GM06990 (cell line): ENCODE data around the gene EIF5.

ENCODE experiments used
- DNase-seq: peaks from one replicate; pipeline ENCODE4 v3.0.0-alpha.2; 2011; ENCODE audit not compliant: insufficient read length; ENCODE audit errors: extremely low read depth
- H3K27me3 ChIP-seq: replicated peaks from 2 replicates; pipeline ENCODE4 v1.6.0; 2011; ENCODE audit warnings: low read length; ENCODE audit not compliant: control insufficient read depth, insufficient read depth
- H3K36me3 ChIP-seq: 2 replicates; pipeline ENCODE4 v1.5.1; 2011; ENCODE audit warnings: low read length; ENCODE audit not compliant: control insufficient read depth, insufficient read depth
- H3K4me3 ChIP-seq: replicated peaks from 2 replicates; pipeline ENCODE4 v1.5.1; 2011; ENCODE audit warnings: low read depth, mild to moderate bottlenecking, control low read depth, low read length
- TF ChIP-seq, protein P1 (sequence below): IDR thresholded peaks from 2 replicates; pipeline ENCODE4 v1.5.1; 2011; ENCODE audit warnings: low read length, control low read depth, mild to moderate bottlenecking, inconsistent platforms; ENCODE audit not compliant: insufficient read depth, poor library complexity, severe bottlenecking

Gene EIF5

DNA sequence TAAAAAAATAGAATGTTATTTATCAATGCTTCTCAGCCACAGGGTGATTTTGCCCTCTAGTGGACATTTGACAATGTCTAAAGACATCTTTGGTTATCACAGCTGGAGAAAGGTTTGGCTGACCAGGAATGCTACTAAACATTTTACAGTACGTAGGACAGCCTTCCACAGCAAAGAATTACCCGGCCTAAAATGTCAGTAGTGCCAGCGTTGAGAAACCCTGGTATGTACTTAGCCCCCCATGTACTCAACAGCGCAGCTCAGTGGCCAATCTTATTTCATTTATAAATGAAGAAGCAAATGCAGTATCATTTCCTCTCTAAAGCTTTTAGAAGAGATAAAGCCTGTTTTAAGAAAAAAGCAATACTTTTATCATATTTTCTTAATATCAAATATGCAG lies 57.0 kb downstream of the EIF5 start:
- Histone ChIP-seq H3K36me3 (no peaks in the 10 kb centered on the region), H3K4me3 (no peak overlapping the region), H3K27me3 (no peaks in the 10 kb centered on the region)
- TF ChIP-seq, protein P1, sequence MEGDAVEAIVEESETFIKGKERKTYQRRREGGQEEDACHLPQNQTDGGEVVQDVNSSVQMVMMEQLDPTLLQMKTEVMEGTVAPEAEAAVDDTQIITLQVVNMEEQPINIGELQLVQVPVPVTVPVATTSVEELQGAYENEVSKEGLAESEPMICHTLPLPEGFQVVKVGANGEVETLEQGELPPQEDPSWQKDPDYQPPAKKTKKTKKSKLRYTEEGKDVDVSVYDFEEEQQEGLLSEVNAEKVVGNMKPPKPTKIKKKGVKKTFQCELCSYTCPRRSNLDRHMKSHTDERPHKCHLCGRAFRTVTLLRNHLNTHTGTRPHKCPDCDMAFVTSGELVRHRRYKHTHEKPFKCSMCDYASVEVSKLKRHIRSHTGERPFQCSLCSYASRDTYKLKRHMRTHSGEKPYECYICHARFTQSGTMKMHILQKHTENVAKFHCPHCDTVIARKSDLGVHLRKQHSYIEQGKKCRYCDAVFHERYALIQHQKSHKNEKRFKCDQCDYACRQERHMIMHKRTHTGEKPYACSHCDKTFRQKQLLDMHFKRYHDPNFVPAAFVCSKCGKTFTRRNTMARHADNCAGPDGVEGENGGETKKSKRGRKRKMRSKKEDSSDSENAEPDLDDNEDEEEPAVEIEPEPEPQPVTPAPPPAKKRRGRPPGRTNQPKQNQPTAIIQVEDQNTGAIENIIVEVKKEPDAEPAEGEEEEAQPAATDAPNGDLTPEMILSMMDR, result peak; percentile 80
- no peak for DNase-seq

- DNase-seq, result no peak
- TF ChIP-seq, protein P1, result no peak
Measured at GRCh38 chr14:103392106-103392505, 58.1 kb downstream of the EIF5 start.

DNA sequence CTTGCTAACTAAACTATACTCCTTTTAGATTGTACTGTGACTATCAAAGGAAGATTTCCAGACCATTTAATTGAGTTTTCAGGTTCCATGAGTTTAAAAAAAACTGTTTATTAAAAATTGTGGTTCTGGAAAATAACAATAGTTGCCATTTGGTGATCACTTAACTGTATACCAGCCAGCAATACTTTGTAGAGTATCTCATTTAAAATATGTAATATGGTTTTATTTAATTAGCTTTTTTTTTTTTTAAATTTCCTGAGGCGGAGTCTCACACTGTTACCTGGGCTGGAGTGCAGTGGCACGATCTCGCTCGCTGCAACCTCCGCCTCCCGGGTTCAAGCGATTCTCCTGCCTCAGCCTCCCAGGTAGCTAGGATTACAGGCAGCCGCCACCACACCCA lies 58.5 kb downstream of the EIF5 start:
- Histone ChIP-seq H3K27me3 (no peaks in the 10 kb centered on the region), H3K4me3 (no peak overlapping the region)
- TF ChIP-seq, protein P1, result no peak

More at GRCh38 chr14:103392106-103392505, 58.1 kb downstream of the EIF5 start:
- Histone ChIP-seq H3K4me3 (no peak overlapping the region), H3K36me3 (no peaks in the 10 kb centered on the region), H3K27me3 (no peaks in the 10 kb centered on the region)

GRCh38 chr14:103393070-103393469 lies 59.0 kb downstream of the EIF5 start:
- Histone ChIP-seq H3K36me3 (no peaks in the 10 kb centered on the region), H3K27me3 (no peaks in the 10 kb centered on the region), H3K4me3 (no peak overlapping the region)
- DNase-seq, result no peak
- TF ChIP-seq, protein P1, result no peak

More for the DNA sequence above, 58.5 kb downstream of the EIF5 start:
- no peak for DNase-seq
- no peaks in the 10 kb centered on the region for H3K36me3 ChIP-seq

GRCh38 chr14:103393676-103394626 lies 59.9 kb downstream of the EIF5 start:
- DNase-seq, result peak; percentile 15
- Histone ChIP-seq H3K36me3 (no peaks in the 10 kb centered on the region), H3K4me3 (no peak overlapping the region), H3K27me3 (no peaks in the 10 kb centered on the region)
- TF ChIP-seq, protein P1, result peak; percentile 72
